HG03378 (cell line): ENCODE results near the gene WNT8A.

Experiments
- ATAC-seq: cut with Tn5 transposase; IDR thresholded peaks from one replicate; pipeline ENCODE4 v1.9.1; 2021; ENCODE audit warnings: mild to moderate bottlenecking, moderate library complexity; ENCODE audit not compliant: unreplicated experiment

WNT8A gene

GRCh38 chr5:138091685-138092084, 7.9 kb downstream of the WNT8A start:
- no peak for ATAC-seq

- ATAC-seq: no peak
Measured at GRCh38 chr5:138092301-138092700, 8.5 kb downstream of the WNT8A start.

- no peak for ATAC-seq
Measured at GRCh38 chr5:138093036-138093435, 9.2 kb downstream of the WNT8A start.

DNA sequence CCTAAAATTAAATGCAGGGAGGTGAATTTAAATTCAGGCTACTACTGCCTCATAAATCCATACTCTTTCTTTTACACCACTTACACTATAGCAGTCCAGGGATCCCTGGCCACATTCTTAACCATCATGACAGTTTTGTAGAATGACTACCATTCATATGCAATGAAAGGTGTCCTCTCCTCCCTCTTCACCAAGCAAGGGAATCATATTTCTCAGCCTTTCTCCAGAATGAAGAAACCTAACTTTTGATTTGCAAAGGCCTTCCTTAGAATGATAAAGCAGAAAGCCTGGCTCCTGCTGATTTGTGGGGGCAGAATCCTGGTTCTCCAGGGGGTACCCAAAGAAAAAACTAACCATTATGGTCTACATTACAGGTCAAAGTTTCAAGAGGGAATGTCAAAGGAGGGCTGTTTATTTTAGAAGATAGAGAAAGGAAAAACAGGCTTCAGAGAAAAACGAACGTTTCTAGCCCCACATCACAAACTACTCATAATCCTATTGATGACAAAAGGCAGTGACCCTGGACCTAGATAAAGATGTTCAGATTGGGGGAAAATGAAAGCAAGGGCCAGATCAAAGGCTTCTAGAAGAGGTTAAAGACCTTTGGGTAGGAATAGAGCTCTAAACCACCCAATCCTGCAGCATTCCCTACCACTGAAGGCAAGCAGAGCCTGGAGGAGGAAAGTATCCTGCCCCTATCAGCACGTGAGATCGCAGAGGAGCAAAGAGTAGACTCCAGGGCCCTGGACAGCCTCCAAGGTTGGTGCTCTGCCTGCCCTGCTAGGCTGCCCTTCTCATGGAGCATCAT, 11.5 kb downstream of the WNT8A start:
- ATAC-seq: no peak

- no peak for ATAC-seq
Measured at GRCh38 chr5:138096363-138096762, 12.5 kb downstream of the WNT8A start.

GRCh38 chr5:138096997-138097828, 13.4 kb downstream of the WNT8A start:
- ATAC-seq: no peak

DNA sequence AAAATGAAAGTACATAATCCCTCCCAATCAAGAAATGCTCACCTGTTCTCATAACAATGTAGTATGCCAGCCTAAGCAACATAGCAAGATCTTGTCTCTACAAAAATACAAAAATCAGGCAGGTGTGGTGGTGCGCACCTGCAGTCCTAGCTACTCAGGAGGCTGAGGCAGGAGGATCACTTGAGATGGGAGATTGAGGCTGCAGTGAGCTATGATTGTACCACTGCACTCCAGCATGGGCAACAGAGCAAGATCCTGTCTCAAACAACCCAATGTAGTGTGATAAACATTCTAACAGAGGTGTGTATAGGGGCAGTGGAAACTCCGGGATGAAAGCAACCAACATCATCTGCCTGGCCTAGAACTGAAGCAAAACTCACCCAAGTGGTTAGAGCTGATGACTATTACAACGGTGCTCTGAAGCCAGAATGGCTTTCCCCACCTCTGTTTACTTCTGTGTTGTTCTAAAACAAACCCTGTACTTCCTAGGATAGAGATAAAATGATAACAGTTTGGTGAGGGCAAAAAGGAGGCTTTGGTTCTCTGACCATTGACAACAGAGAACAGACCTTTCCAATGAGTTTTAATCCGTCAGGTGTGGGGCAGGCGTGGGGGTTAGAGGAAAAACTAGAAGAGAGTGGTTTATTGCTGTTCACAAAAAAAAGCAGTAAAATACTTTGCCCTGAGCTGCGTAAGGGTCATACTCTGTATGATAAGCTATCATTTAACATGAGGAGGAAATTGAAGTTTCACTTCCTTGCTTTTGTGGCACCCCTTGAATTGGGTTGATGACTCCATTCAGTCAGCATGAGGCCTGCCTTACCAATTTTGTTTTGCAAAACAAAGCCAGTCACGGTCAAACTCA, 18.9 kb downstream of the WNT8A start:
- no peak for ATAC-seq

DNA sequence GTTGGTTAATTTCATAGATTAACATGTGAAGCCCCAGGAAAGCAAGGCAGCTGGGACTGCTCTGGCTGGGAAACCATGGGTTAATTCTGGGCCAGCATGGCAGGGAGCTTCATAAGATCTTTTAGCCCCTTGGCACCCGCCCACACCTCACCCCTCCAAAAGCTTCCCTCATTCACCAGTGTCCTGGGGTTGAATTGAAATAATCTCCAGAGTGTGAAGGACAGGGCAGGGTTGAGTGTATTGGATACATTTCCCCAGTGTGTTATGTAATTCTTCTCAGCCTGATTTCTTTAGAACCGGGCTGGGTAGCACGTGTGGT, 19.4 kb downstream of the WNT8A start:
- ATAC-seq: no peak

DNA sequence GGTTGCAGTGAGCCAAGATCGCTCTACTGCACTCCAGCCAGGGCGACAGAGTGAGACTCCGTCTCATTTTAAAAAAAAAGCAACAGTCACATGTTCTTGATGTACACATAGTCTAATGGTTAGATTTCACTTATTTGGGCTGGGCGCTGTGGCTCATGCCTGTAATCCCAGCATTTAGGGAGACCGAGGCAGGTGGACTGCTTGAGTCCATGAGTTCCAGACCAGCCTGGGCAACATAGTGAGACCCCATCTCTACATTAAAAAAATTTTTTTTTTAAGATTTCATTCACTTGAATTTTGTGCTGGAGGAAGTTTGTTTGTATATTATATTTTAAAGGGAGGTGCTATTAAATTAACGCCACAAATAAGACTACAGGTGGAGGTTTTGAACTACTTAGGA, 21.9 kb downstream of the WNT8A start:
- ATAC-seq: no peak

DNA sequence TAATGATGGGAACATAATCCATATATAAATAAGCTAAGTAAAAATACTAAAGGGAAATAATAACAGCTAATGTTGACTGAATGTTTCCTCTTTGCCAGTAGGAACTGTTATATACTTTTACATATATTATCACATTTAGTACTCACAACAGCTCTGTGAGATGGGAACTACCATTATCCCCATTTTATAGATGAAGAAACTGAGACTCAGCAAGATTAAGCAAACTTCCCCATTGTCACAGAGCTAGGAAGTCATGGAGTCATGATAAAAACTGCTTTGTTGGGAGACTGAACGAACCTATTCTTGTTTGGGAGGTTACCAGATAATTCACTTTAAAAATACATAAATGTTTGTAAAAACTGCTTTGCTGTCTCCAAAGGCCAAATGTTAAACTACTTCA, 23.4 kb downstream of the WNT8A start:
- no peak for ATAC-seq

DNA sequence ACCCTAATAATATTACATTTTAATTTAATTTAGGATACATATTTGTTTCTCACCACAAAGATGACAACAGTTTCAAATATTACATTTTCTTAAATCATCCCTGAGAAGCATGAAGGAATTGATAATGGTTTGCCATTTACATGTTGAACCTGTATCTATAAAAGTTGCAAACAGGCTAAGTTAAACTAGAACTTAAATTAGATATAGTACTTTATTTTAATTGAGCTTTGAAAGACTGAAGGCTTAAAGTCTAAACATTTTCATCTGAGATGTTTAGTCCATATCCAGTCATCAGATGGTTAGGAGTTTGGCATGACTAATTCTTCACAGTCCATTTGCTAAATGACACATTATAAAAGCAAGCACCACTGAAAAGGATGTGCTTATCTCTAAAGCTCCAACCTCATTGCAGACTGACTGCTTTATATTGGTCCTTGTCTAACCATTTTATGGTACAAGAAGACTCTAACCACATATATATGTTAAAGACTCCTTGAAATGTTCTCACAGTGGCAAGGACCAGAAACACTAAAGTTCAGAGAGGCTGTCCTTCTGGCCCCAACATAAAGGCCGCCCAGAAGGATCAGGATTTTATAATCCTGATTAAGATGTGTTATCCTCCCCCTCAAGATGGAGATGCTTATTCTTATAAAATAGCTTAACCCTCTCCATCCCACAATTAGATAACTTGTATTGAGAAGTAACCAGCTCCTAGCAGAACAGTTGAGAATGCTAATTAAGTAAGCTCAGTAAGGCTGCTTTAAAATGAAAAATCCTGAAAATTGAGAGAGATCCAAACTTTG, 25.8 kb downstream of the WNT8A start:
- ATAC-seq: no peak

DNA sequence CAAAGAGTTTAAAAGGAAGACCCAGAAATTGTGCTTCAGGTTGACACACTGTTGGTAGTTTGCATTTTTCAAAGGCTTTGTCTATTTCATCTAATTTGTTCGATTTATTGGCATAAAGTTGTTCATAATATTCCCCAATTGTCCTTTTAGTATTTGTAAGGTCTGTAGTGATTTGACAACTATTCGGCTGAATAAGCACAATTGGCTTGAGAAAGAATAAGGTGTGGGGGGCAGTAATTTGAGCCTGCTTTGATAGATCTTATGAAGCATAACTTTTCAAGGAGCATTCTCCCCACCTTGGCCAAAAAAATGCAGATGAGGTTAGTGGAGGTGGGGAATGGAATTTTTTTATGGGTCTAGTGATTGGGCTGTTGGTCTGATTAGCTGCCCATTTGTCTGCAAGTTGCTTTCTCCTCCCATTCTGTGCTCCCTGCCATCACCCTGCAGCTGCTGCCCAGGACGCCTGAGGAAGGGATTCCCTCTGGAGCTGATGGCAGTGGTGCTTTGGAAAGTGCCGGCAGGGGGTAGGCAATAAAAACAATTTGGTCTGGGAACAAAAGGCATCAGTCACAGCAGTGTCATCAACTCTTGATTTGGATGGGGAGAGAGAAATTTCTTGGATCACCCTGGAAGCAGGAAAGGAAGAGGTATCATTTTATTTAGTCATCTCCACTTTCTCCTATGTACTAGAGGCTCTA, 26.6 kb downstream of the WNT8A start:
- ATAC-seq: no peak

DNA sequence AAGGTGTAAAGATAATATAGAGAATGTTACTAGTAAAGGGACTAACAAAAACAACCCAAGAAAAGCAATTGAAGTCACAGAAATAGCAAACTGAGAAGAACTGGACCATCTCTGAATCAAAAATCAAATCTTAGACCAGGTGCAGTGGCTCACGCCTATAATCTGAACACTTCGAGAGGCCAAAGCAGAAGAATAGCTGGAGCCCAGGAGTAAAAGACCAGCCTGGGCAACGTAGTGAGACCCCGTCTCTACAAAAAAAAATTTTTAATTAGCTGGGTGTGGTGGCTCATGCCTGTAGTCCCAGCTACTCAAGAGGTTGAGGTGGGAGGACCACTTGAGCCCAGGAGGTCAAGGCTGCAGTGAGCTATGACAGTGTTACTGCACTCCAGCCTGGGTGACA, 27.3 kb downstream of the WNT8A start:
- no peak for ATAC-seq

DNA sequence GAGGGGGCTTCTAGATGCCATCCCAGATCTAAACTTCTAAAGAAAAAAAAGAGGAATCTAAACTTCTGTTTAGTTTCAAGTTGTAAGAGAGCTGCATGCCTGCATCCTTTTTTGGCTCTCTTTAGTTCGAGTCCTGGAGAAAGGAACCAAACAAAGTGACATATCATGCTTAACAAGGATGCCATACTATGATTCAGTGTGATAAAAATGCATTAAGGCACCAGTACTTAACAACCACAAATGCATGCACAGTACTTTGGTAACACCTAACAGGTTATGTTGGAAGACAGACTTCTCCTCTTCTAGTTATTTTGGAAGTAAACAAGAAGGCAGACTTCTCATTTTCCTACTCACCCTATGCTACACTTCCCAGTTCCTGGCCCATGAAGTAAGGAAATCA, 28.1 kb downstream of the WNT8A start:
- ATAC-seq: no peak

- ATAC-seq: no peak
Measured at GRCh38 chr5:138115254-138115653, 31.4 kb downstream of the WNT8A start.

DNA sequence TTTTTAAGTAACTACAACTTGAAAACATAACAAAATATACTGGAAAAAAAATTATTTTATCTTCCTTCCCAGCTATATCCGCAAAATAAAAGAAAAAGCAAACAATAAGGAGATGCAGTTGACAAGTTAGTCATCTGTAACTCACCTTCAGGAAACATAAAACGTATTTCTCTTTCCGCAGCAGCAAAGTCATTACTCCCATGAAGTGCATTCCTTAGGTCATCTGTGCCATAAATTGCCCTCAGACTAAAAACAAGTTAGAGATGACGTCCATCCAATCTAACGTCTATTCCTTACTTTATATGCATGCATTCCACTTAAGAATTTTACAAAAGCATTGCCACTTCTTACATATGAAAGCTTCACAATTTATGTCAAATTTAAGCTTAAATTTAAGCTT, 44.5 kb downstream of the WNT8A start:
- ATAC-seq: no peak

DNA sequence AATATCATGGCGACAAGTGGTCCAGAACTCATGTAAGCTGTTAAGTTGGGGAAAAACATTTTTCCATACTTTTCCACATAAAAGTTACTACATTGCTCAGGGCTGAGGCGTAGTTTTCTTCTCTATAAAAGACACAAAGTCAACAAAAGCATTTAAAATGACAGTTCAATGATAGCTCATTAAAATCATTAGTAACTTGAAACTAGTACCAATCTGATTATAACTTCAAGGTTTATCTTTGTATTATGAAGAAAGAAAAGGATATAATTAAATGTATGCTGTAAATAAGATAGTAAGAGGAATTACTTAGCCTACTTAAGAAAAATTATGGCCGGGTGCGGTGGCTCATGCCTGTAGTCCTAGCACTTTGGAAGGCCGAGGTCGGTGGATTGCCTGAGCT, 45.5 kb downstream of the WNT8A start:
- no peak for ATAC-seq

DNA sequence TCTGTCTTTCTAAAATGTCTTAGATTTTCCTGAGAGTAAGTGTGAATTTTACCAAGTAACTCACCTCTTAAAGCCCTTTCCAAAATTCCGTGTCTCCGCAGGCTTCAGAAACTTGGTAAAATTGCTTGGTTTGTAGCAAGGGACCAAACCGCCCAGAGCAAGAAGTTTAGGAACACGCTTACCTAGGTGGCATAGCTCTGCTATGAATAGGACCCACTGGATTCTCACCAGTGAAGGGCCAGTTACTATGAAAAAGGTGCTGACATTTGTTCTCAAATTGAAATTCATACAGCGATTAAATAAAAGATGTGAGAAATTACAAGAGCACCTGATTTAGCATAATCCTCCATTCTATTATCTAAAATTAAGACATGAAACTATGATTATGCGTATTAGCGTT, 48.7 kb downstream of the WNT8A start:
- ATAC-seq: no peak

DNA sequence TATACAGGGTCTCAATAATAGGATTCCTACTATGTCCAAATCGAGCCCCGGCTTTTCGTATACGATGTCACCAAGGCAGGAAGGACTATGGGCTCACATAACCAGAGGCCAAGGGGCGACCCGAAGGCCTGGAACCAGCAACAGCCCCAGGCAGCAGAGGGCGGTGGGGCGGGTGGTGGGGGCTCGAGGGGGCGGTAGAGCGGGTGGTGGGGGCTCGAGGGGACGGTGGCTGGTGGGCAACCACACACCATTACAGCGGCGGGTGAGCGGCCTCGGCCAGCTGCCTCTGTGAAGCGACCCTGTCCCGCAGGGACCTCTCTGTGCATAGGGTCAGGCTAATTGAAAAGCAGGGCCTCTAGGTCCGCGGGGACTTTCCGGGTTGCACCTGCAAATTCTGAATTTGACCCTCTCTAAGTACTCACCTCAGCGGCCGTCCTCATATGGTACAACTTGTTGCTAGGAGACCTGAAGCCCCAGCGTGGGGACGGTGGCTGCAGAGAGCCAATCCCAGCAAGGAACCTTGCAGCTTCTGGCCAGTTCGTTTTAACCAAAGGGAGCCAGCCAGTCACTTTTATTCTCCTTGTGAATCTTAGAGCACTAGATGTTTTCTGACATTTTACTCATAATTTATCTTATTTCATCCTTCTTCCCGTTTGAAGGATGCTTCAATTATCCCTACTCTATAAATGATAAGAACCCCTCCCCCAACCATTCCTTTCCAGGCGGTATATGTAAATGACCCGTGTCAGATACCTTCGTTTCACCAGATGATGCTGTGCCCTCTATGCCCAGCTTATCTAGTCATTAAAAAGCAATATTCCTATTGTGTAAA, 55.3 kb downstream of the WNT8A start, which contains the start of gene NME5:
TSS of gene NME5 (minus strand) at position 480 of the 832 bp plus-strand sequence. CDS start 648 bp downstream, outside the sequence.
- ATAC-seq: no peak
